Measurements from ENCODE around the gene ALDH9A1.
"Not testable (repeated sequence)": the region's sequence is repeated elsewhere in the genome, so short reads cannot be mapped to it uniquely, and the experiment has no call there.

Gene ALDH9A1

GRCh38 chr1:165645654-165646366 lies 52.6 kb downstream of the ALDH9A1 start:
- DNase-seq (ENCODE audit: low read depth in 2 of 2), result peak in 1 of 2 donors; percentile 17

- DNase-seq (ENCODE audit: low read depth in 2 of 2), result no peak
Observed at GRCh38 chr1:165644064-165644735, 54.2 kb downstream of the ALDH9A1 start.

GRCh38 chr1:165641231-165641987 lies 57.0 kb downstream of the ALDH9A1 start:
- no peak for DNase-seq (ENCODE audit: low read depth in 2 of 2)

GRCh38 chr1:165639821-165640623 lies 58.3 kb downstream of the ALDH9A1 start:
- DNase-seq (ENCODE audit: low read depth in 2 of 2), result no peak

GRCh38 chr1:165638211-165638610 lies 60.2 kb downstream of the ALDH9A1 start:
- not testable (repeated sequence) for DNase-seq (ENCODE audit: low read depth in 2 of 2)

- DNase-seq (ENCODE audit: low read depth in 2 of 2), result no peak
Observed at GRCh38 chr1:165637427-165637826, 60.9 kb downstream of the ALDH9A1 start.

- no peak for DNase-seq (ENCODE audit: low read depth in 2 of 2)
Observed at GRCh38 chr1:165635823-165636222, 62.5 kb downstream of the ALDH9A1 start.

- DNase-seq (ENCODE audit: low read depth in 2 of 2), result no peak
Observed at GRCh38 chr1:165635329-165635728, 63.0 kb downstream of the ALDH9A1 start.

- no peak for DNase-seq (ENCODE audit: low read depth in 2 of 2)
Observed at GRCh38 chr1:165634154-165634921, 64.0 kb downstream of the ALDH9A1 start.

- DNase-seq (ENCODE audit: low read depth in 2 of 2), result no peak
Observed at GRCh38 chr1:165633614-165634013, 64.7 kb downstream of the ALDH9A1 start.

- DNase-seq (ENCODE audit: low read depth in 2 of 2), result no peak
Observed at GRCh38 chr1:165632491-165632890, 65.9 kb downstream of the ALDH9A1 start.

GRCh38 chr1:165632152-165632469 lies 66.3 kb downstream of the ALDH9A1 start:
- no peak for DNase-seq (ENCODE audit: low read depth in 2 of 2)

- DNase-seq (ENCODE audit: low read depth in 2 of 2), result peak; percentile 41 to 44
Observed at GRCh38 chr1:165631342-165632151, 66.8 kb downstream of the ALDH9A1 start.

GRCh38 chr1:165630629-165631341 lies 67.6 kb downstream of the ALDH9A1 start, which contains the start of gene MGST3:
Gene MGST3 (plus strand): TSS chr1:165631234. CDS start chr1:165649848, 18,614 bp downstream.
- peak; percentile 93 to 94 for DNase-seq (ENCODE audit: low read depth in 2 of 2)

- DNase-seq (ENCODE audit: low read depth in 2 of 2), result no peak
Observed at GRCh38 chr1:165629848-165630628, 68.3 kb downstream of the ALDH9A1 start.

GRCh38 chr1:165629151-165629550 lies 69.2 kb downstream of the ALDH9A1 start:
- no peak for DNase-seq (ENCODE audit: low read depth in 2 of 2)

- DNase-seq (ENCODE audit: low read depth in 2 of 2), result no peak
Observed at GRCh38 chr1:165628147-165628822, 70.1 kb downstream of the ALDH9A1 start.

GRCh38 chr1:165624441-165624840 lies 73.9 kb downstream of the ALDH9A1 start:
- DNase-seq (ENCODE audit: low read depth in 2 of 2), result no peak

All from stimulated activated CD8-positive, alpha-beta memory T cell treated with anti-CD3 and anti-CD28 coated beads, Interleukin-15, amount 100 ng/mL, for 48 hours (primary cell).